ENCODE measurements around the gene CATSPERD.

CATSPERD gene

DNA sequence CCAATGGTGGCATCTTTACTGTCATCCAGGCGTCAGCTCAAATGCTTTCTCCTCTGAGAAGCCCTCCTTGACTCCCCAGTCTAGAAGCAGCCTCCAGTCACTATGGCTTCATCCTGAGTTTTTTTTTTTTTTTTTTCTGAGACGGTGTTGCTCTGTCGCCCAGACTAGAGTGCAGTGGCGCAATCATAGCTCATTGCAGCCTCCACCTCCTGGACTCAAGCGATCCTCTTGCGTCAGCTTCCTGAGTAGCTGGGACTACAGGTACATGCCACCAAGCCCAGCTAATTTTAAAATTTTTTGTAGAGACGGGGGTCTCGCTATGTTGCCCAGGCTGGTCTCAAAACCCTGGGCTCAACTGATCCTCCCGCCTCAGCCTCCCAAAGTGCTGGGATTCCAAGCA, 88.6 kb downstream of the CATSPERD start:
- DNase-seq: no peak

DNA sequence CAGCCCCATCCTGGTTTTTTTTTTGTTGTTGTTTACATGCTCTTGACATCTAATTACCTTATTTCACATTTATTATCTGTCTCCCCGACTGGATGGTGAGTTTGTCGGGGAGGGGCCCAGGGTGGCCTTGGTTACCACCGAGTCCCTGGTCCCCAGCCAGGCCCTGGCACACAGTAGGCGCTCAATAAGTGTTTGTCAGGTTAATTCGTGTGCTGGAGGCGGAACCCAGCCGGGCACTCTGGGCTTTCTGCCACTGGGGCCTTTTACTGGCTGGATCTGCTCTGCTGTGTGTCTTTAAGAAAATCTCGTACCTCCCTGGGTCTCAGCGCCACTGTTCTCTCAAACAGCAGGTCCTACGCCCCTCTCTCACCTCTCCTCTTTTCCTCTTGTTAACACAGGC, 89.0 kb downstream of the CATSPERD start:
- no peak for DNase-seq

DNA sequence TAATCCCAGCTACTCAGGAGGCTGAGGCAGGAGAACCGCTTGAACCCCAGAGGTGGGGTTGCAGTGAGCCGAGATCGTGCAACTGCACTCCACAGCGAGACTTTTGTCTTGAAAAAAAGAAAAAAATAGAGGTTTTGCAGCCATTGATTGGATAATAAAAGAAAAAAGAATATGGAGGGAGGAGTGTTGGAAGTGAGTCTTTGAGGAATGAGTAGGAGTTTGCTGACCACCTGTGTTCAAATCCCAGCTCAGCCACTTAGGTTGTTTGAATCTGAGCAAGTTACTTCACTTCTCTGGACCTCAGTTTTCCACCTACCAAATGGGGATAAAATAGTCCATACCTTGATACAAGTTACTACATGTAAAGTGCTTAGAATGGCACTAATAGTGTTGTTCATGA, 90.7 kb downstream of the CATSPERD start:
- DNase-seq: no peak

DNA sequence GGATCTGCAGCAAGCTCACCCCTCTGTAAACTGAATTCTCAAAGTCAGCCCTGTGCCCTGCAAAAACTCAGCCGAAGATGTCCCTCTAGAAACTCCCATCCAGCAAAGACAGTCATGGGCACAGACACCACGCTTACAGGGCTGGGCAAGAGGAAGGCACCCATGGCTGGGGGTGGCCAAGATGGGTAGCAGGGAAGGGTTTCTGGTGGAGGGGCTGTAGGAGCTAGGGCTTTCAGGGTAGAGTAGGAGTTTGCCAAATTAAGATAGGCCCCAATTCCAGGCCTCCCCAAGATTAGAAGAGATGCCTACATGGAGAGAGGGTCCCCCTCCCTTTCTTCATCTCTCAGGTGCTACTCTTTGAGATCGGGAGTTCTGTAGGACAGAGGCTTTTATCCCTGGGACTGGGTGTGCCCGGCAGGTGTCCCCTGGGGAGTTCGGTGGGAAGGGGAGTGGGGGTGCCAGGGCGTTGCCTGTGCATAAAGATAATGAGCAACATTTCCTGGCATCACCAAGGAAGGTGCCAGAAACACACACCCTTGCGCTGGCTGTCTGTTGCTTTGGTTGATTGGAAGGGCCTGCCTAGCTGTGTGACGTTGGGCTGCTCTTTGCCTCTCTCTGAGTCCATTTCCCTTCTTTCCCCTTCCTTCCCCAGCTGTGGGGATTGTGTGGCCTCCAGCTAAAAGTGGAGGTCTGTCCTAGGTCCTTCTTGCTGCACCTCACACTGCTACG, 93.8 kb downstream of the CATSPERD start:
- DNase-seq: no peak

DNA sequence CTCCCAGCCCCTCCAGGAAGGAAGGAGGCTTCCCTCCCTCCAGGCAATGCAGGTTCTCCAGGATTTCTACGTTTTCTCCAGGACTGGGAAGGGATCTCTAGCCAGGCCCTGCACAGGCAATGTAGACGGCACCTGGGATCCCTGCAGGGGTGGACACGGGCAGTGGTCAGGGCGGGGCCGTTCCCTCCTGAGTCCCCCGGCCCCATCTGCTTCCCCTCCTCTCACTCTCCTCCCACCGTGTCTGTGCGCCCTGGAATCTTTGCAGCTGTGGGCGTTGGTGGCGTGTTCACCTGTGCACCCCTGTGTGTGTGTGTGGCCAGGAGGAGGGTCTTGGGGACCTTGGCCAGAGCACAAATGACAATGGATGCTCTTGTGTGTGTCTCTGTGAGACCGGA, 94.4 kb downstream of the CATSPERD start:
- no peak for DNase-seq

DNA sequence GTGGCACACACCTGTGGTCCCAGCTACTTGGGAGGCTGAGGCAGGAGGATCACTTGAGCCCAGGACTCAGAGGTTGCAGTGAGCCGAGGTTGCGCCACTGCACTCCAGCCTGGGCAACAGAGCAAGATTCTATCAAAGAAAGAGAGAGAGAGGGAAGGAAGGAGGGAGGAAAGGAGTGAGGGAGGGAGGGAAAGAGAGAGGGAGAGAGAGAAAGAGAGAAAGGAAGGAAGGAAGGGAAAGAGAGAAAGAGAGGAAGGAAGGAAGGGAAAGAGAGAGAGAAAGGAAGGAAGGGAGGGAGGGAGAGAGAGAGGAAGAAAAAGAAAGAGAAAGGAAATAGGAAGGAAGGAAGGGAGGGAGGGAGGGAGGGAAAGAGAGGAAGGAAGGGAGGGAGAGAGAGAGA, 96.8 kb downstream of the CATSPERD start:
- DNase-seq: no peak

DNA sequence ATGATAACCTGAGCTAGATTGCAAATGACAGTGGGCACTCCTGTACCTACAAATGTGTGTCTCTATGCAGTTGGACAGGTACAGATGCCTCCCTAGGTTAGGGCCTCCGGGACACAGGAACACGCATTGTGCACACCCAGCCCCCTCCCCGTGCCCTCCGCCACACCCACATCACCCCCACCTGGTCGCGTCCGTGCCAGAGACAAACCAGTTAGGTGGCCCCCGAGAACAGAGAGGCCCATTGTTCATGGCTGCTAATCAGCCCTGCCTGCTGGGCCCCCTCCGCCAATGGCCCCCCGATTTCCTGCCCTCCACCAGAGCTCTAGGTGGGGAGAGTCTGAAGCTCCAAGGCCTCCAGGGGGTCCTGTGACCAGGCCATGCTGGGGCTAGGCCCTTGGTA, 98.2 kb downstream of the CATSPERD start:
- DNase-seq: no peak

DNA sequence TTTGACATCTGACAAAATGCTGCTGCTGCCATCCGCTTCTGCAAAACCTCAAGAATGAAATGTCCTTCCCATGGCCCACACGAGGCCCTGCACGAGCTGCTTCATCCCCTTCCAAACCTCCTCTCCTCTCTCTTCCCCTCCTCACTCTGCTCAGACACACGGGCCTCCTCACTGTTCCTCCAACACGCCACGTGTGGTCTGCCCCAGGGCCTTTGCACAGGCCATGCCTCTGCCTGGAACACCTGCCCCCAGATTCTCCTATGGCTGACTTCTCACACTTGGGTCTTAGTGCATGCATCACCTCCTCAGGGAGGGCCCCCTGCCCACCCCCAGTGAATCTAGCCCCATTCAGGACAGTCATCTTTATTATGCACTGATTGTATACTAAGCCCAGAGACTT, 100.3 kb downstream of the CATSPERD start:
- no peak for DNase-seq

DNA sequence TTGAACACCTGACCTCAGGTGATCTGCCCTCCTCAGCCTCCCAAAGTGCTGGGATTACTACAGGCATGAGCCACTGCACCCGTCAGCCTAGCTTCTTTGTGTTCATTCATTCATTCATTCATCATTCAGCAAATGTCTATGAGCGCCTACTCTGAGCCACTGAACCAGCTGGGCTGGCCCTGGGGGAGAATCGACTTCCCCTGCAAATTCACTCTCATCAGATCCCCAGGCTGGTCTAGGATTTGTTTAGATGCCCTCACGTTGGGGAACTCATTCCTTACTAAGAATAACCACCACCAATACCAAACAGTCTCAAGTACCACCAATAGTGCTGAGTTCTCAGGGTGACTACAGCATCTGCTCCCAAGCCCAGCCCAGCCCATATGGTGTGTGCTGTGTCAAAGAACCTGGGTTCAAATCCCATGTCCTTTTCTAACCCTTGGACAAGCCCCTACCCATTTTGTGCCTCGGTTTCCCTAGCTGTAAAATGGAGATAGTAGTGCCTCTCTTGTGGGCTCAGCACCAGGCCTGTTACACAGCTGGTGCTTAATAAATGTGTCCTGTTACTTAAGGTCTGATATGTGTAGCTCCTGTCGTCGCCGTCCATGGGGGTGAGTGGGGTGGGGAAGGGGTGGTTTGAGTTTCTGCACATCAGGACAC, 101.2 kb downstream of the CATSPERD start:
- DNase-seq: no peak

DNA sequence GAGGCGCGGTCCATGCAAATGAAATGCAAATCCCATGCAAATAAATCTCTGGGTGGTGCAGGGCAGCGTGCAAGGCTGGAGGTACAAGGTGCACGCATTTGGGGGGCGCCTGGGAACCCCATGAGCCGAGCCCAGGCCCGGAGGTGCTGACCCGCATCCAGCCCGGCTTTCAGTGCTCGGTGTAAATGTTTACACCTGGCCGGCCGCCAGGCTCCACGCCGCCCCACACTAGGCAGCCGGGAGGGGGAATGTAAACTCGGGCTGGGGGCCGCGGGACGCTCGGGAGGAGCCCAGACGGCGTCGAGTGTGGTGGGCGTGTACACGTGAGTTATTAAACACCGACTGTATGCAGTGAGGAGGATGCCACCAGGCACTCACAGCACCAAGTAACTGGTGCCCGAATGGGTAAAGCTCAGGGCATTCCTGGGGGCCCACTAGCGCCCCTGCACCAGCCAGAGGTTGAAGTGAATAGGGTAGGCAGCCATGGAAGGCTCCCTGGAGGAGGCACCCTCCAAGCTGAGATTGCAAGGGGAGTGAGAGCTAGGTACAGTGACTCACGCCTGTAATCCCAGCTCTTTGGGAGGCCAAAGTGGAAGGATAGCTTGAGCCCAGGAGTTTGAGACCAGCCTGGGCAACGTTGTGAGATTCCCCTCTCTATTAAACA, 101.9 kb downstream of the CATSPERD start:
- no peak for DNase-seq

DNA sequence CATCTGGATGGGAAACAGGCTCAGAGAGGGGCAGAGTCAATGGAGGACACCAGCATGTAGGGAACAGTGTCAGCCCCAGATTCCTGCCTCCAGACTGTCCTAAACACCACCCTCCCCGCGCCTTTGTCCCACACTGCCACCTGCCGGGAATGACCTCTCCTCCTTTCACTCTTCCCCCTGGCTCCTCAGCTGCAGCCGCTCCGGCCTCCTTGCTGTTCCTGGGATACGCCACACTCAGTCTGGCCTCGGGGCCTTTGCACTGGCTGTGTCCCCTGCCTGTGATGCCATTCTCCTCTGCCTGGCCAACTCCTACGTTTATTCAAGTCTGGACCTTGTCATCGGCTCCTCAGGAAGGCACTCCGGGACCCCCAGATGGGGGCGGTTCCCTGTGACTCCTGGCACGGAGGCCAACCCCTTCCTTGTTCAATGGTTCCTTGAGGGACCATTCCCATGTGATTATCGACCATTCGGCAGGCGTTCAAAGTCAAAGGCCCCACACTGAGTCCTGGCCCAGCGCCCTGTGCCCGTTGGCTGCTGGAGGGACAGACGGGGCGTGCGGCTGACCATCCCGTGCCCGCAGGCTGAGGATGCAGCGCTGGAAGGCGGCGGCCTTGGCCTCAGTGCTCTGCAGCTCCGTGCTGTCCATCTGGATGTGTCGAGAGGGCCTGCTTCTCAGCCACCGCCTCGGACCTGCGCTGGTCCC, 103.3 kb downstream of the CATSPERD start:
- no peak for DNase-seq

DNA sequence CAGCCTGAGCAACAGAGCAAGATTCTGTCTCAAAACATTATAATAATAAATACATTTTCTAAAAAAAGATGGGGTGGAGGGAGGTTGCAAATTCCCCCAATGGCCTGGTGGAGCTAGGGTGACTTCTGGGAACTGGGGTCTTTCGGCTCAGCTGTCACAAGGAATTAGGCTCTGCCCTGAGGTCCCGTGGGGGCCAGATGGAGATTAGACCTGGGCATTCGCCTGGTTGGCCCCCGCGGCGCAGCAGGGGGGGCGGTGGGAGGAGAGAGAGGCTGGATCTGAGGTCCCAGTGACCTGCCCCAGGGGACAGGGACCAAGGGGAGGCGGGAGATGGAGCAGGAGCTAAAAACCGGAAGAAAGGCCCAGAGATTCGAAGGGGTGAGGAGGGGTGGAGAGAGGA, 104.3 kb downstream of the CATSPERD start:
- no peak for DNase-seq

DNA sequence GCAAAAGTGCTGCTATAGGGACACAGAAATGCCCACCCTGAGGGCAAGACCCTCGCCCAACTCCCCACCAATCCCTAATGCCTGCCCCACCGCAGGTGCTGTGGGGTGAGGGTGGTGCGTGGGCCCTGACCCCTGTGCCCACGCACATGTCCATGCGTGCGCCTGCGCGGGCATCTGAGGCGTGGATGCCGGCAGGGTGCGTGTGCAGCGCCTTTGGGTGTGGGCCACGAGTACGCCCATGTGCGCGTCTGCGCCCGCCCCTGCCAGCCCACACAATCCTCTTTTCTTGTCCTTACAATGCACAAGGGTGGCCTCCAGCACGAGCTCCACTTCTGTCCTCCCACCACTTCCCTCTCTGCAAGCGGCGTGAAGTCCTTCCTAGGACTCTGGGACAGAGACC, 104.7 kb downstream of the CATSPERD start:
- no peak for DNase-seq

DNA sequence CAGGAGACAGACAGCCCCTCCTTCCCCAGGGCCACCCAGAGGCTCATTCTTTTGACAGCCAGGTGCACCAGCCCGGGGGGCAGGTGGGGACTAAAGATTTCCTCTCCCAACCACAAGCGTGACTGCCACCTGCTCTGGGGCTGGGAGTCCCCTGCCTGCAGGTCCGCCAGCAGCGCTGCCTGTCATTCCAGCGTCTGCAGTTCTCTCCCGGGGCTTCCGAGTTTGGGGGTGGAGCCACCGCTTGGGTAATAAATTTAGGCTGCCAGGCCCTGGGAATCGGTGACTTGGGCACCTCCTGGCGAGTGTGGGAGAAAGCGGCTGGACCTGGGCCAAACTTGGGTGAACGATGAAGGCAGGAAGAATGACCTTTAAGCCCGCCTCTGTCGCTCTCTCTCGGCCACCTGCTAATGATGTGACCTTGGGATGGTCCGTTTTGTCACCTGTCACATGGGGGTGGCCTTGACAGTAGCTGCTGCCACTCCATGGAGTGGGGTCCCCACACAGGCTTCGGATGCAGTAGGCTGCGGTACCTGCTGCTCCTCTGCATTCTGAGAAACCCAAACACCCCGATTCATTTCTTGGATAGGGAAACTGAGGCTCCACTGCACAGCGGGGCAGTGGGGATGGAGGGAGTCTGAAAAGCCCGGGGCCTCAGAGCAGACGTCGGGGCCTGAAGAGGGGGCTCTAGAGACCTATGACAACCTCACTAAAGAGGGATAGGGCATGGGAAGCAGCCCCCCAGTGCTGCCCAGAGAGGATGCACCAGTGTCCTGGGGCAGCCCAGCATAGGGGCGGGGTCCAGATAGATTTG, 106.3 kb downstream of the CATSPERD start:
- DNase-seq: peak; percentile 85

DNA sequence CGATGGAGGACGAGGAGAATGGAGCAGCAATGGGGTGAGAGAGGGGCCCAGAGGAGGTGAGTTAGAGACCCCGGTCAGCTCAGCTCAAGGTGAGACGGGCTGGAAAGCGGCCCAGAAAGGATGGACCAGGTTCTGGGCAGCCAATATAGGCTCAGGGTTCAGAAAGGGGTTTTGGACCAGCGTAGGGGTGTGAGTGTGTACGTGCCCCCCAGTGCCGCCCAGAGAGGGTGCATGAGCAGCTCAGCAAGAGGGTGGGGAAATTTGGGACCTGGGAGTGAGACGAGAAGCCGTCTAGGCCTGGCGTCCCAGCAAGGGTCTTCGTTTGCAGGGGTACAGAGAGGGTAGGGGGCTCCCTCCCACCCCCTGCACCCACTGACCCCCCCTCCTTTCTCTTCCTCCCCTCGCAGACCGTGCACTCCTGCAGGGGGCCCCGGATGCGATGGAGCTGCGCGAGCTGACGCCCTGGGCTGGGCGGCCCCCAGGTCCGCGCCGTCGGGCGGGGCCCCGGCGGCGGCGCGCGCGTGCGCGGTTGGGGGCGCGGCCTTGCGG, 107.0 kb downstream of the CATSPERD start:
- DNase-seq: no peak

DNA sequence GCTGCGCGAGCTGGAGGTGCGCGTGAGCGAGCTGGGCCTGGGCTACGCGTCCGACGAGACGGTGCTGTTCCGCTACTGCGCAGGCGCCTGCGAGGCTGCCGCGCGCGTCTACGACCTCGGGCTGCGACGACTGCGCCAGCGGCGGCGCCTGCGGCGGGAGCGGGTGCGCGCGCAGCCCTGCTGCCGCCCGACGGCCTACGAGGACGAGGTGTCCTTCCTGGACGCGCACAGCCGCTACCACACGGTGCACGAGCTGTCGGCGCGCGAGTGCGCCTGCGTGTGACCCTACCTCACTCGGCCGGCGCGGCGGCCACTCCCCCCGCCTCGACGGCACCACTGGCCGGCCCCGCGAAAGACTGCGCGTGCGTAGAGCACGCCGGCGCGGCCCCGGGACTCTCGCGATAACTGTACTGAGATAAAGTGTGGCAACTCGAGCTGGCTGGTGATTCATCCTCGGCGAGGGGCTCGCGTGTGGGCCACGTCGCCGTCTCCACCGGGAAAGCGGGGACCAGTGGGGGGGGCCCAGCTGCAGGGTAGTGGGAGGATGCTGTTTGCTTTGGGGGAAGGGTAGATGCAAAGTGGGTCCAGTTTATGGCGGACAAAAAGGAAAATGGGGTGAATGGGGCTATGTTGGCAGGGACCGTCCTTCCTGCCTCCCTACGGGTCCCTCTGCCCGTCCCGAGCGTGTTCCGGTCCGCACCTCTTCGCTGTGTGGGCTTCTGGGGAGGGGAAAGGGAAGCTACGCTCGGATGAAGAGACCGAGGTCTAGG, 107.6 kb downstream of the CATSPERD start:
- peak; percentile 76 for DNase-seq
